Stimulated activated effector memory CD8-positive, alpha-beta T cell treated with anti-CD3 and anti-CD28 coated beads, Interleukin-12 subunit alpha, Interleukin-12 subunit beta, amount 100 ng/mL, for 72 hours (primary cell): ENCODE results near the gene MLNR.

Experiments
- ATAC-seq: fragments of 150-1000 bp; cut with Tn5 transposase; 2 replicates; pipeline ENCODE4 v1.10.0; 2021
- DNase-seq, 2 donors: peaks; one replicate each; pipeline ENCODE4 v3.0.0; 2021 to 2022; ENCODE audit warnings: low spot score in 2 of 2
- H3K27ac Mint-ChIP-seq: one replicate; pipeline ENCODE4 v1.8.0; 2022; ENCODE audit warnings: mild to moderate bottlenecking, mixed read lengths
- H3K36me3 Mint-ChIP-seq: one replicate; pipeline ENCODE4 v1.8.0; 2022; ENCODE audit warnings: mild to moderate bottlenecking, mixed read lengths
- H3K4me1 Mint-ChIP-seq: one replicate; pipeline ENCODE4 v1.8.0; 2022; ENCODE audit warnings: mixed read lengths
- H3K4me3 Mint-ChIP-seq: one replicate; pipeline ENCODE4 v1.8.0; 2022; ENCODE audit warnings: mild to moderate bottlenecking, mixed read lengths
- H3K9me3 Mint-ChIP-seq: one replicate; pipeline ENCODE4 v1.8.0; 2022; ENCODE audit warnings: mixed read lengths

Gene MLNR

GRCh38 chr13:49218493-49219051 is 1.6 kb upstream of the MLNR start:
- DNase-seq: peak in 1 of 2 donors; percentile 30
- Mint-ChIP-seq H3K4me1 (peaks cover 35% of the 10 kb centered on the region), H3K4me3 (no peak overlapping the region), H3K36me3 (no peaks in the 10 kb centered on the region), H3K9me3 (no peaks in the 10 kb centered on the region), H3K27ac (no peak overlapping the region)
- no peak for ATAC-seq

GRCh38 chr13:49219647-49220035 is 497 bp upstream of the MLNR start:
- DNase-seq: peak in 1 of 2 donors; percentile 55
- H3K4me1 Mint-ChIP-seq: peaks cover 31% of the 10 kb centered on the region
- H3K4me3 Mint-ChIP-seq: peak overlapping the region; percentile 68
- H3K36me3 Mint-ChIP-seq: no peaks in the 10 kb centered on the region
- H3K9me3 Mint-ChIP-seq: no peaks in the 10 kb centered on the region
- no peak overlapping the region for H3K27ac Mint-ChIP-seq
- no peak for ATAC-seq

- Mint-ChIP-seq H3K4me3 (peak overlapping the region; percentile 68), H3K36me3 (no peaks in the 10 kb centered on the region), H3K4me1 (peaks cover 24% of the 10 kb centered on the region), H3K9me3 (no peaks in the 10 kb centered on the region), H3K27ac (no peak overlapping the region)
- DNase-seq (peak in 1 of 2 donors; percentile 50), ATAC-seq (peak; percentile 66)
These were observed 885 bp downstream of the MLNR start for GRCh38 chr13:49220856-49221589.

- H3K27ac Mint-ChIP-seq: no peak overlapping the region
- peak overlapping the region; percentile 68 for H3K4me3 Mint-ChIP-seq
These were observed 1.4 kb downstream of the MLNR start for GRCh38 chr13:49221590-49221965.

GRCh38 chr13:49225223-49226042 is 5.3 kb downstream of the MLNR start:
- peak in 1 of 2 donors; percentile 30 for DNase-seq
- H3K4me3 Mint-ChIP-seq: no peak overlapping the region
- no peak overlapping the region for H3K27ac Mint-ChIP-seq
- H3K4me1 Mint-ChIP-seq: peaks cover 5% of the 10 kb centered on the region
- H3K9me3 Mint-ChIP-seq: no peaks in the 10 kb centered on the region
- ATAC-seq: no peak
- no peaks in the 10 kb centered on the region for H3K36me3 Mint-ChIP-seq

More at GRCh38 chr13:49221590-49221965, 1.4 kb downstream of the MLNR start:
- ATAC-seq: no peak
- Mint-ChIP-seq H3K9me3 (no peaks in the 10 kb centered on the region), H3K4me1 (peaks cover 24% of the 10 kb centered on the region), H3K36me3 (no peaks in the 10 kb centered on the region)
- peak in 1 of 2 donors; percentile 41 for DNase-seq

GRCh38 chr13:49226613-49227012 is 6.5 kb downstream of the MLNR start:
- Mint-ChIP-seq H3K4me1 (no peaks in the 10 kb centered on the region), H3K36me3 (no peaks in the 10 kb centered on the region), H3K27ac (no peak overlapping the region), H3K4me3 (no peak overlapping the region), H3K9me3 (no peaks in the 10 kb centered on the region)
- no peak for ATAC-seq
- no peak for DNase-seq

GRCh38 chr13:49234741-49235140 is 14.6 kb downstream of the MLNR start:
- H3K36me3 Mint-ChIP-seq: no peaks in the 10 kb centered on the region
- ATAC-seq: no peak
- H3K4me3 Mint-ChIP-seq: no peak overlapping the region
- DNase-seq: no peak
- H3K4me1 Mint-ChIP-seq: no peaks in the 10 kb centered on the region
- no peak overlapping the region for H3K27ac Mint-ChIP-seq
- no peaks in the 10 kb centered on the region for H3K9me3 Mint-ChIP-seq

GRCh38 chr13:49235856-49236431 is 15.8 kb downstream of the MLNR start:
- H3K4me3 Mint-ChIP-seq: no peak overlapping the region
- no peak for DNase-seq

GRCh38 chr13:49238621-49239020 is 18.5 kb downstream of the MLNR start:
- no peak for ATAC-seq

More at GRCh38 chr13:49235856-49236431, 15.8 kb downstream of the MLNR start:
- Mint-ChIP-seq H3K4me1 (peaks cover 5% of the 10 kb centered on the region), H3K27ac (no peak overlapping the region), H3K9me3 (no peaks in the 10 kb centered on the region), H3K36me3 (no peaks in the 10 kb centered on the region)
- ATAC-seq: no peak

GRCh38 chr13:49240017-49240416 is 19.9 kb downstream of the MLNR start:
- no peak overlapping the region for H3K27ac Mint-ChIP-seq
- H3K36me3 Mint-ChIP-seq: no peaks in the 10 kb centered on the region
- ATAC-seq (peak; percentile 79), DNase-seq (peak in 1 of 2 donors; percentile 65)
- H3K9me3 Mint-ChIP-seq: no peaks in the 10 kb centered on the region
- H3K4me1 Mint-ChIP-seq: peaks cover 5% of the 10 kb centered on the region
- no peak overlapping the region for H3K4me3 Mint-ChIP-seq

More at GRCh38 chr13:49238621-49239020, 18.5 kb downstream of the MLNR start:
- Mint-ChIP-seq H3K27ac (no peak overlapping the region), H3K9me3 (no peaks in the 10 kb centered on the region), H3K4me3 (no peak overlapping the region), H3K4me1 (peaks cover 5% of the 10 kb centered on the region), H3K36me3 (no peaks in the 10 kb centered on the region)
- DNase-seq: no peak

GRCh38 chr13:49241296-49241695 is 21.2 kb downstream of the MLNR start:
- no peak for ATAC-seq
- Mint-ChIP-seq H3K4me3 (no peak overlapping the region), H3K36me3 (no peaks in the 10 kb centered on the region), H3K4me1 (peaks cover 5% of the 10 kb centered on the region), H3K9me3 (no peaks in the 10 kb centered on the region), H3K27ac (no peak overlapping the region)
- no peak for DNase-seq

- Mint-ChIP-seq H3K27ac (no peak overlapping the region), H3K36me3 (peaks cover 15% of the 10 kb centered on the region), H3K4me1 (peaks cover 27% of the 10 kb centered on the region), H3K9me3 (no peaks in the 10 kb centered on the region), H3K4me3 (no peak overlapping the region)
- no peak for ATAC-seq
- no peak for DNase-seq
These were observed 25.0 kb downstream of the MLNR start for GRCh38 chr13:49245101-49245500.

- Mint-ChIP-seq H3K4me1 (peaks cover 27% of the 10 kb centered on the region), H3K4me3 (peak overlapping the region; percentile 97), H3K27ac (peak overlapping the region; percentile 98), H3K36me3 (peaks cover 18% of the 10 kb centered on the region), H3K9me3 (no peaks in the 10 kb centered on the region)
- peak; percentile 56 for ATAC-seq
- DNase-seq: no peak
These were observed 26.9 kb downstream of the MLNR start for GRCh38 chr13:49246850-49247642.

GRCh38 chr13:49247643-49248621 is 27.8 kb downstream of the MLNR start, which contains the start of gene CDADC1:
TSS of gene CDADC1 (plus strand) at chr13:49247925. CDS start at chr13:49248038, 113 bp downstream.
- Mint-ChIP-seq H3K4me1 (peaks cover 27% of the 10 kb centered on the region), H3K36me3 (peaks cover 18% of the 10 kb centered on the region), H3K9me3 (no peaks in the 10 kb centered on the region), H3K4me3 (peak within 1 kb of the TSS; percentile 97), H3K27ac (peak within 1 kb of the TSS; percentile 98)
- ATAC-seq (peak; percentile 97), DNase-seq (peak; percentile 96 to 97)
